ENCODE results near the gene NPIPB4. TPM values are rescaled to one million over a fixed set of nuclear protein-coding genes. Genes with fewer than 3 reads are reported as not detected.
"Not testable (repeated sequence)": the region's sequence is repeated elsewhere in the genome, so short reads cannot be mapped to it uniquely, and the experiment has no call there.

Gene NPIPB4
- total and polyA plus RNA-seq, 10 of the 15 experiments (the other 5 are each of a cell fraction or from before 2014, with no cell fraction given), result 1.3 to 124 (median 41.0) TPM

GRCh38 chr16:21819617-21820016 lies 37.9 kb downstream of the NPIPB4 start:
- ChIA-PET SMC1A (ENCODE audit: uncharacterized antibody, unreplicated experiment) (interaction anchor here (0.8 to 1.4 kb wide), 7 partner anchors 100 to 150 kb away, joined by 3 to 4 read pairs (median 3); partner anchors contain the start of gene UQCRC2), RAD21 (ENCODE audit: unreplicated experiment) (interaction anchor here (0.6 to 1.5 kb wide), 6 partner anchors 127 to 373 kb away, joined by 3 to 5 read pairs (median 3); no protein-coding TSS in a partner anchor), CTCF (interaction anchor here (0.9 to 2.0 kb wide), 6 partner anchors 123 to 369 kb away, joined by 3 to 5 read pairs (median 4); partner anchors contain the start of gene UQCRC2), POLR2A (interaction anchor here (0.9 kb wide), 1 partner anchor 138 kb away, joined by 3 read pairs; no protein-coding TSS in a partner anchor)
- H3K36me3 ChIP-seq (ENCODE audit: control insufficient read depth in 2 of 2, insufficient read depth in 2 of 2, low read length in 1 of 2); H4K20me1 ChIP-seq (ENCODE audit: control insufficient read depth, insufficient read depth); FAIRE-seq; H2AFZ ChIP-seq (ENCODE audit: control insufficient read depth, low read depth, low read length); DNase-seq (ENCODE audit: low read depth, low spot score); ATAC-seq; H3K4me1 ChIP-seq (ENCODE audit: control insufficient read depth, insufficient read depth, low read length); intact Hi-C loops (cut with micrococcal nuclease; ENCODE audit: unreplicated experiment); H3K9me3 ChIP-seq (replicated peaks; ENCODE audit: control insufficient read depth, insufficient read depth, low read length); H3K27me3 ChIP-seq (replicated peaks in 1 of 2; ENCODE audit: control insufficient read depth in 2 of 2, insufficient read depth in 2 of 2, low read length in 1 of 2); H3K9ac ChIP-seq (ENCODE audit: control insufficient read depth, insufficient read depth, low read length); H3K79me2 ChIP-seq (ENCODE audit: control insufficient read depth, insufficient read depth, low read length): not testable (repeated sequence)
- BruUV-seq (replicated peaks), result TSS peak; percentile 77
- in situ Hi-C loops (cut with MboI), result loop anchor here (10.0 kb wide), 1 partner anchor 115 kb away; no protein-coding TSS in a partner anchor
- Histone ChIP-seq H3K27ac (ENCODE audit: control insufficient read depth, insufficient read depth) (peak overlapping the region; percentile 51), H3K4me3 (peak overlapping the region; percentile 65), H3K4me2 (ENCODE audit: control insufficient read depth, insufficient read depth) (peak overlapping the region; percentile 64; the same call in 1 of the 2 replicates)
- 80% methylated on average over 9 of the region's 10 CpGs for WGBS (ENCODE audit: insufficient coverage, insufficient replicate concordance, low lambda C conversion rate, missing lambda C conversion rate)
- TF ChIP-seq, protein P1, sequence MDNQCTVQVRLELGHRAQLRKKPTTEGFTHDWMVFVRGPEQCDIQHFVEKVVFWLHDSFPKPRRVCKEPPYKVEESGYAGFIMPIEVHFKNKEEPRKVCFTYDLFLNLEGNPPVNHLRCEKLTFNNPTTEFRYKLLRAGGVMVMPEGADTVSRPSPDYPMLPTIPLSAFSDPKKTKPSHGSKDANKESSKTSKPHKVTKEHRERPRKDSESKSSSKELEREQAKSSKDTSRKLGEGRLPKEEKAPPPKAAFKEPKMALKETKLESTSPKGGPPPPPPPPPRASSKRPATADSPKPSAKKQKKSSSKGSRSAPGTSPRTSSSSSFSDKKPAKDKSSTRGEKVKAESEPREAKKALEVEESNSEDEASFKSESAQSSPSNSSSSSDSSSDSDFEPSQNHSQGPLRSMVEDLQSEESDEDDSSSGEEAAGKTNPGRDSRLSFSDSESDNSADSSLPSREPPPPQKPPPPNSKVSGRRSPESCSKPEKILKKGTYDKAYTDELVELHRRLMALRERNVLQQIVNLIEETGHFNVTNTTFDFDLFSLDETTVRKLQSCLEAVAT (IDR thresholded peaks at IDR 0.05), result peak; percentile 98

DNA sequence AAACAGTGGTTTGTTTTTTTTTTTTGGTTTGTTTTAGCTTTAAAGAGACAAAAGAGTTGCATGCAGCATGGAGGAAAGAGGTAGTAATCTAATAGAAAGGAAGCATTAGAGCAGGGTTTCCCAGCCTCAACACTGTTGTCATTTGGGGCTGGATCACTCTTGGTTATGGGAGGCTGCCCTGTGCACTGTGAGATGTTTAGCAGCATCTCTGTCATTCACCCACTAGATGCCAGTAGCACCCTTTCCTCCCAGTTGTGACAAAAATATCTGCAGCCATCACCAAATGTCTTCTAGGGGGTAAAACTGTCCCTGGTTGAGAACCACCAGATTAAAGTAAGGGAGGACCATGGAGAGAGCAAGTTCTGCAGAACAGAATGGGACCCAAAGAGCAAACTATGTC lies 40.5 kb downstream of the NPIPB4 start:
- CTCF ChIA-PET, result interaction anchor here (1.3 to 1.9 kb wide), 4 partner anchors 122 to 261 kb away, joined by 3 to 6 read pairs (median 4); no protein-coding TSS in a partner anchor
- FAIRE-seq; H3K27ac ChIP-seq (ENCODE audit: control insufficient read depth, insufficient read depth); POLR2A ChIA-PET; H3K4me1 ChIP-seq (ENCODE audit: control insufficient read depth, insufficient read depth, low read length); H3K36me3 ChIP-seq (ENCODE audit: control insufficient read depth in 2 of 2, insufficient read depth in 2 of 2, low read length in 1 of 2); H4K20me1 ChIP-seq (ENCODE audit: control insufficient read depth, insufficient read depth); in situ Hi-C loops (cut with MboI); H3K9me3 ChIP-seq (replicated peaks; ENCODE audit: control insufficient read depth, insufficient read depth, low read length); H3K9ac ChIP-seq (ENCODE audit: control insufficient read depth, insufficient read depth, low read length); BruUV-seq (replicated peaks); H3K4me2 ChIP-seq (ENCODE audit: control insufficient read depth, insufficient read depth); H3K79me2 ChIP-seq (ENCODE audit: control insufficient read depth, insufficient read depth, low read length); H3K4me3 ChIP-seq; RAD21 ChIA-PET (ENCODE audit: unreplicated experiment); H2AFZ ChIP-seq (ENCODE audit: control insufficient read depth, low read depth, low read length); DNase-seq (ENCODE audit: low read depth, low spot score); intact Hi-C loops (cut with micrococcal nuclease; ENCODE audit: unreplicated experiment); H3K27me3 ChIP-seq (replicated peaks in 1 of 2; ENCODE audit: control insufficient read depth in 2 of 2, insufficient read depth in 2 of 2, low read length in 1 of 2): not testable (repeated sequence)
- SMC1A ChIA-PET (ENCODE audit: uncharacterized antibody, unreplicated experiment), result interaction anchor here (1.0 kb wide), 1 partner anchor 134 kb away, joined by 4 read pairs; no protein-coding TSS in a partner anchor
- ATAC-seq, result peak; percentile 57

DNA sequence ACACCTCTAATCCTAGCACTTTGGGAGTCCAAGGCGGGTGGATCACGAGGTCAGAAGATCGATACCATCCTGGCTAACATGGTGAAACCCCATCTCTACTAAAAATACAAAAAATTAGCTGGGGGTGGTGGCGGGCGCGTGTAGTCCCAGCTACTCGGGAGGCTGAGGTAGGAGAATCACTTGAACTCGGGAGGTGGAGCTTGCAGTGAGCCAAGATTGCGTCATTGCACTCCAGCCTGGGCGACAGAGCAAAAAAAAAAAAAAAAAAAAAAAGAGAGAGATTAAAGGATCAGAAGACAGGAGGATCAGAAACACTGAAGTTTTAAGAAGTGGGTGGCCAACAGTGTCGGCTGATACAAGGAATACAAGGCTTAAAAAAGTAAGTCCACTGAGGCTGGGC lies 41.9 kb downstream of the NPIPB4 start:
- H3K27me3 ChIP-seq (replicated peaks in 1 of 2; ENCODE audit: control insufficient read depth in 2 of 2, insufficient read depth in 2 of 2, low read length in 1 of 2); H3K9me3 ChIP-seq (replicated peaks; ENCODE audit: control insufficient read depth, insufficient read depth, low read length); CTCF ChIA-PET; in situ Hi-C loops (cut with MboI); H3K27ac ChIP-seq (ENCODE audit: control insufficient read depth, insufficient read depth); H3K4me2 ChIP-seq (ENCODE audit: control insufficient read depth, insufficient read depth); RAD21 ChIA-PET (ENCODE audit: unreplicated experiment); H3K36me3 ChIP-seq (ENCODE audit: control insufficient read depth in 2 of 2, insufficient read depth in 2 of 2, low read length in 1 of 2); FAIRE-seq; H3K4me1 ChIP-seq (ENCODE audit: control insufficient read depth, insufficient read depth, low read length); BruUV-seq (replicated peaks); DNase-seq (ENCODE audit: low read depth, low spot score); H4K20me1 ChIP-seq (ENCODE audit: control insufficient read depth, insufficient read depth); intact Hi-C loops (cut with micrococcal nuclease; ENCODE audit: unreplicated experiment); H2AFZ ChIP-seq (ENCODE audit: control insufficient read depth, low read depth, low read length); H3K79me2 ChIP-seq (ENCODE audit: control insufficient read depth, insufficient read depth, low read length); H3K4me3 ChIP-seq; ATAC-seq; H3K9ac ChIP-seq (ENCODE audit: control insufficient read depth, insufficient read depth, low read length): not testable (repeated sequence)
- ChIA-PET SMC1A (ENCODE audit: uncharacterized antibody, unreplicated experiment) (interaction anchor here (0.6 kb wide), 1 partner anchor 152 kb away, joined by 3 read pairs; no protein-coding TSS in a partner anchor), POLR2A (interaction anchor here (0.6 kb wide), 1 partner anchor 247 kb away, joined by 3 read pairs; no protein-coding TSS in a partner anchor)
- 97% methylated on average over 9 of the region's 11 CpGs for WGBS (ENCODE audit: insufficient coverage, insufficient replicate concordance, low lambda C conversion rate, missing lambda C conversion rate)
